ENCODE measurements around the gene MRPL41. TPM values are rescaled to one million over a fixed set of nuclear protein-coding genes. Genes with fewer than 3 reads are reported as not detected.
"Not testable (repeated sequence)": the region's sequence is repeated elsewhere in the genome, so short reads cannot be mapped to it uniquely, and the experiment has no call there.

The MRPL41 gene
- total and polyA plus RNA-seq, 2 experiments from 2014 or later, result 32.8 to 146 TPM

DNA sequence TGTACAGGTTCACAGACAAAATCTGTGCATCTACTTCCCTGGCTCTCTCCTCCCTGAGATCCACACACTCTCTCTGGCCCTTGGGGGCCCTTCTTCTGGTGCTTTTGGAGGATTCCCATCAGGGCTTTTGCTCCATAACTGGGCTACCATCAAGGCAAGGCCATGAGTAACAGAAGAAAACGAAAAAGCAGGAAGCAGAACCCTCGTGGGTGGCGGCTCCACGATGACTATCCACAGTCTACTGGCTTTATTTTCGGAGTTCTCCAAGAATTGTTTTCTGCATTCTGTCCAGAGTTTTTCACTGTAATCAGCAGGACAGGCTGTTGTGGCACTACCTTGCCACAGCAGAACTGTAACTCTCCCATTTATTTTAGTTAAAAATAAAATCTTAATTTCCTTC is 21.3 kb upstream of the MRPL41 start (continued):
- TF ChIP-seq, protein P1, sequence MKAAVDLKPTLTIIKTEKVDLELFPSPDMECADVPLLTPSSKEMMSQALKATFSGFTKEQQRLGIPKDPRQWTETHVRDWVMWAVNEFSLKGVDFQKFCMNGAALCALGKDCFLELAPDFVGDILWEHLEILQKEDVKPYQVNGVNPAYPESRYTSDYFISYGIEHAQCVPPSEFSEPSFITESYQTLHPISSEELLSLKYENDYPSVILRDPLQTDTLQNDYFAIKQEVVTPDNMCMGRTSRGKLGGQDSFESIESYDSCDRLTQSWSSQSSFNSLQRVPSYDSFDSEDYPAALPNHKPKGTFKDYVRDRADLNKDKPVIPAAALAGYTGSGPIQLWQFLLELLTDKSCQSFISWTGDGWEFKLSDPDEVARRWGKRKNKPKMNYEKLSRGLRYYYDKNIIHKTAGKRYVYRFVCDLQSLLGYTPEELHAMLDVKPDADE (IDR thresholded peaks at IDR 0.05), result no peak
- no peak for TF ChIP-seq CREB1 (CRISPR knock-in tag; IDR thresholded peaks at IDR 0.05; ENCODE audit: low read depth)
- TF ChIP-seq ZNF114 (CRISPR knock-in tag; IDR thresholded peaks at IDR 0.05), result no peak
- TF ChIP-seq ZNF331 (CRISPR knock-in tag; IDR thresholded peaks at IDR 0.05; ENCODE audit: low read depth), result no peak
- no peak for TF ChIP-seq NANOG (IDR thresholded peaks at IDR 0.05; ENCODE audit: borderline replicate concordance)
- TF ChIP-seq JUNB (IDR thresholded peaks at IDR 0.05; ENCODE audit: unreplicated experiment), result no peak
- TF ChIP-seq, protein P2, sequence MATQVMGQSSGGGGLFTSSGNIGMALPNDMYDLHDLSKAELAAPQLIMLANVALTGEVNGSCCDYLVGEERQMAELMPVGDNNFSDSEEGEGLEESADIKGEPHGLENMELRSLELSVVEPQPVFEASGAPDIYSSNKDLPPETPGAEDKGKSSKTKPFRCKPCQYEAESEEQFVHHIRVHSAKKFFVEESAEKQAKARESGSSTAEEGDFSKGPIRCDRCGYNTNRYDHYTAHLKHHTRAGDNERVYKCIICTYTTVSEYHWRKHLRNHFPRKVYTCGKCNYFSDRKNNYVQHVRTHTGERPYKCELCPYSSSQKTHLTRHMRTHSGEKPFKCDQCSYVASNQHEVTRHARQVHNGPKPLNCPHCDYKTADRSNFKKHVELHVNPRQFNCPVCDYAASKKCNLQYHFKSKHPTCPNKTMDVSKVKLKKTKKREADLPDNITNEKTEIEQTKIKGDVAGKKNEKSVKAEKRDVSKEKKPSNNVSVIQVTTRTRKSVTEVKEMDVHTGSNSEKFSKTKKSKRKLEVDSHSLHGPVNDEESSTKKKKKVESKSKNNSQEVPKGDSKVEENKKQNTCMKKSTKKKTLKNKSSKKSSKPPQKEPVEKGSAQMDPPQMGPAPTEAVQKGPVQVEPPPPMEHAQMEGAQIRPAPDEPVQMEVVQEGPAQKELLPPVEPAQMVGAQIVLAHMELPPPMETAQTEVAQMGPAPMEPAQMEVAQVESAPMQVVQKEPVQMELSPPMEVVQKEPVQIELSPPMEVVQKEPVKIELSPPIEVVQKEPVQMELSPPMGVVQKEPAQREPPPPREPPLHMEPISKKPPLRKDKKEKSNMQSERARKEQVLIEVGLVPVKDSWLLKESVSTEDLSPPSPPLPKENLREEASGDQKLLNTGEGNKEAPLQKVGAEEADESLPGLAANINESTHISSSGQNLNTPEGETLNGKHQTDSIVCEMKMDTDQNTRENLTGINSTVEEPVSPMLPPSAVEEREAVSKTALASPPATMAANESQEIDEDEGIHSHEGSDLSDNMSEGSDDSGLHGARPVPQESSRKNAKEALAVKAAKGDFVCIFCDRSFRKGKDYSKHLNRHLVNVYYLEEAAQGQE (IDR thresholded peaks at IDR 0.05; ENCODE audit: unreplicated experiment), result no peak
- no peak for TF ChIP-seq EZH2phosphoT487 (IDR thresholded peaks at IDR 0.05; ENCODE audit: unreplicated experiment)
- TF ChIP-seq EZH2 (IDR thresholded peaks at IDR 0.05; ENCODE audit: low read depth, unreplicated experiment), result no peak

DNA sequence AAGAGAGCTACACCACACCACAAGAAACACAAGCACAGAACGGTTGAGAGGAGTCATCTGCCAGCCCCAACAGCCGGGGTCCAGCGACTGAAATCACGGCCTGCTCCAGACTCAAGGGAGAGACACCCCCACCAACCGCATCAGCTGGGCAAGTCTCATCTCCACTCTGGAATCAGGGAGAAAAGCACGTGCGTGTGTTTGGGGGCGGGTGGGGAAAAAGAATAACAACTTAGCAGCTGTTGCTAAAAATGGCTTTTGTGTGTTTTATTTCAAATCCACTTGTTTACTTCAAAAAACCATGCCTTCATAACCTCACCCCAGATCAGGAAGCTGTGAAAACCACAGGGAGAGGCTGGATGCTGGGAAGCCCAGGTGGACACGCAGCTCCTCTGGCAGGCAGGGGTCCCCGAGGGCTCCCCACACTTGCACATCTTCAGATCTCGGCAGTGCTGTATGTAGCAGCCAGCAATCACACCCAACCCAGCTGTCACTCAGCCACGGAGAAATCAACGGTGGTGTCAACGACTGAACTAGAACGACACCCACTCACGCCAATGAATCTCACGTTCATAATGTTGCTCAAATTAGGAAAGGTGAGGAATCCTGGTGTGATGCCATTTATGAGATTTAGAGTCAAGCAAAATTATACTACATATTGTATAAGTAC is 20.4 kb upstream of the MRPL41 start:
- H4K20me1 ChIP-seq (replicated peaks; ENCODE audit: insufficient read depth), result no peaks in the 10 kb centered on the region
- Mint-ChIP-seq H3K36me3 (ENCODE audit: low read depth) (peaks cover 8% of the 10 kb centered on the region; the same call in 1 of the 3 replicates), H3K27me3 (ENCODE audit: insufficient read depth, low read depth, poor library complexity) (peaks cover 11% of the 10 kb centered on the region), H3K9me3 (peaks cover 22% of the 10 kb centered on the region), H3K4me3 (no peak overlapping the region), H3K27ac (no peak overlapping the region), H3K4me1 (no peaks in the 10 kb centered on the region; the same call in 2 of the 3 replicates)
- no peak for DNase-seq (ENCODE audit: low spot score)
- H3F3A ChIP-seq (replicated peaks; ENCODE audit: low read depth), result 0 out of 2 replicates have a peak, but pooled peaks cover 5% of the 10 kb centered on the region
- H3K4me3 ChIP-seq, result no peak overlapping the region
- H3K4me2 ChIP-seq, result no peak overlapping the region
- H3K79me2 ChIP-seq (replicated peaks; ENCODE audit: insufficient read depth), result no peaks in the 10 kb centered on the region
- H3K9me2 ChIP-seq (ENCODE audit: insufficient read depth), result no peaks in the 10 kb centered on the region
- H2AFZ ChIP-seq, result no peak overlapping the region
- no peak overlapping the region for H3K27ac ChIP-seq (ENCODE audit: low read depth)
- no peak for TF ChIP-seq EZH2phosphoT487 (IDR thresholded peaks at IDR 0.05; ENCODE audit: unreplicated experiment)
- TF ChIP-seq POLR2AphosphoS5 (IDR thresholded peaks at IDR 0.05; ENCODE audit: low read depth), result no peak
- TF ChIP-seq, protein P3, sequence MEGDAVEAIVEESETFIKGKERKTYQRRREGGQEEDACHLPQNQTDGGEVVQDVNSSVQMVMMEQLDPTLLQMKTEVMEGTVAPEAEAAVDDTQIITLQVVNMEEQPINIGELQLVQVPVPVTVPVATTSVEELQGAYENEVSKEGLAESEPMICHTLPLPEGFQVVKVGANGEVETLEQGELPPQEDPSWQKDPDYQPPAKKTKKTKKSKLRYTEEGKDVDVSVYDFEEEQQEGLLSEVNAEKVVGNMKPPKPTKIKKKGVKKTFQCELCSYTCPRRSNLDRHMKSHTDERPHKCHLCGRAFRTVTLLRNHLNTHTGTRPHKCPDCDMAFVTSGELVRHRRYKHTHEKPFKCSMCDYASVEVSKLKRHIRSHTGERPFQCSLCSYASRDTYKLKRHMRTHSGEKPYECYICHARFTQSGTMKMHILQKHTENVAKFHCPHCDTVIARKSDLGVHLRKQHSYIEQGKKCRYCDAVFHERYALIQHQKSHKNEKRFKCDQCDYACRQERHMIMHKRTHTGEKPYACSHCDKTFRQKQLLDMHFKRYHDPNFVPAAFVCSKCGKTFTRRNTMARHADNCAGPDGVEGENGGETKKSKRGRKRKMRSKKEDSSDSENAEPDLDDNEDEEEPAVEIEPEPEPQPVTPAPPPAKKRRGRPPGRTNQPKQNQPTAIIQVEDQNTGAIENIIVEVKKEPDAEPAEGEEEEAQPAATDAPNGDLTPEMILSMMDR (conservative IDR thresholded peaks at IDR 0.05; ENCODE audit: low read depth in 2 of 2), result no peak
- no peak for TF ChIP-seq NANOG (IDR thresholded peaks at IDR 0.05; ENCODE audit: borderline replicate concordance)
- TF ChIP-seq JUNB (IDR thresholded peaks at IDR 0.05; ENCODE audit: unreplicated experiment), result no peak
- H3K4me1 ChIP-seq (ENCODE audit: insufficient read depth), result no peaks in the 10 kb centered on the region
- H3K27me3 ChIP-seq (ENCODE audit: insufficient read depth), result no peaks in the 10 kb centered on the region
- H3K36me3 ChIP-seq (ENCODE audit: insufficient read depth), result no peaks in the 10 kb centered on the region; the same call in 1 of the 2 replicates
- no peak for ATAC-seq

DNA sequence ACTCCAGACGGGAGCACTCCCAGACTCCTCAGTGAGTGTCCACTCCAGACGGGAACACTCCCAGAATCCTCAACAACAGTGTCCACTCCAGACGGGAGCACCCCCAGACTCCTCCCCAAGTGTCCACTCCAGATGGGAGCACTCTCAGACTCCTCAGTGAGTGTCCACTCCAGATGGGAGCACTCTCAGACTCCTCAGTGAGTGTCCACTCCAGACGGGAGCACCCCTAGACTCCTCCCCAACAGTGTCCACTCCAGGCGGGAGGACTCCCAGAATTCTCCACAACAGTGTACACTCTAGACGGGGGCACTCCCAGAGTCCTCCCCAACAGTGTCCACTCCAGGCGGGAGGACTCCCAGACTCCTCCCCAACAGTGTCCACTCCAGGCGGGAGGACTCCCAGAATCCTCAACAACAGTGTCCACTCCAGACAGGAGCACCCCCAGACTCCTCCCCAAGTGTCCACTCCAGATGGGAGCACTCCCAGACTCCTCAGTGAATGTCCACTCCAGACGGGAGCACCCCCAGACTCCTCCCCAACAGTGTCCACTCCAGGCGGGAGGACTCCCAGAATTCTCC is 18.7 kb upstream of the MRPL41 start:
- Mint-ChIP-seq H3K27me3 (ENCODE audit: insufficient read depth, low read depth, poor library complexity) (peaks cover 11% of the 10 kb centered on the region), H3K9me3 (peaks cover 22% of the 10 kb centered on the region)
- not testable (repeated sequence) for H3K27ac Mint-ChIP-seq; DNase-seq (ENCODE audit: low spot score); H3K4me3 Mint-ChIP-seq; H3K36me3 Mint-ChIP-seq (ENCODE audit: low read depth); H3K4me1 Mint-ChIP-seq; H3K27ac ChIP-seq (ENCODE audit: low read depth); H3K9me2 ChIP-seq (ENCODE audit: insufficient read depth); H2AFZ ChIP-seq; H3K4me3 ChIP-seq; H4K20me1 ChIP-seq (replicated peaks; ENCODE audit: insufficient read depth); H3K4me2 ChIP-seq; ATAC-seq; H3K36me3 ChIP-seq (ENCODE audit: insufficient read depth); H3K79me2 ChIP-seq (replicated peaks; ENCODE audit: insufficient read depth); H3K27me3 ChIP-seq (ENCODE audit: insufficient read depth); H3F3A ChIP-seq (replicated peaks; ENCODE audit: low read depth); H3K4me1 ChIP-seq (ENCODE audit: insufficient read depth)
